Measurements from ENCODE around the gene MSRB3. TPM values are rescaled to one million over a fixed set of nuclear protein-coding genes. Genes with fewer than 3 reads are reported as not detected.

Gene MSRB3
- polyA plus RNA-seq, 1 donor (not counting 4 experiments of a cell fraction or from before 2014, with no cell fraction given), result 12.3 TPM

GRCh38 chr12:65500091-65500900 is 221.8 kb downstream of the MSRB3 start:
- no peak overlapping the region for H3K27ac ChIP-seq (ENCODE audit: control insufficient read depth, insufficient read depth, low read length)
- no peak for TF ChIP-seq CTCF (optimal IDR thresholded peaks at IDR 0.05 in 1 of 3, IDR thresholded peaks at IDR 0.05 in 1 of 3, conservative IDR thresholded peaks at IDR 0.05 in 1 of 3; ENCODE audit: extremely low read depth in 1 of 3, insufficient read depth in 2 of 3, low read length in 3 of 3)
- TF ChIP-seq EZH2 (IDR thresholded peaks at IDR 0.05; ENCODE audit: low read length), result no peak

GRCh38 chr12:65501093-65501621 is 222.7 kb downstream of the MSRB3 start:
- no peak overlapping the region for H3K9ac ChIP-seq (ENCODE audit: control insufficient read depth, extremely low read depth, insufficient read depth, low read length)
- no peak overlapping the region for H3K4me2 ChIP-seq (ENCODE audit: control insufficient read depth, extremely low read depth, insufficient read depth, low read depth, low read length)
- no peaks in the 10 kb centered on the region for H3K9me1 ChIP-seq (ENCODE audit: control insufficient read depth, extremely low read depth, insufficient read depth, low read length)
- H3K4me3 ChIP-seq (ENCODE audit: control insufficient read depth in 2 of 3, extremely low read depth in 1 of 3, insufficient read depth in 2 of 3, low read depth in 1 of 3, low read length in 3 of 3), result no peak overlapping the region
- TF ChIP-seq EZH2 (IDR thresholded peaks at IDR 0.05; ENCODE audit: low read length) (no peak), CTCF (optimal IDR thresholded peaks at IDR 0.05 in 1 of 3, IDR thresholded peaks at IDR 0.05 in 1 of 3, conservative IDR thresholded peaks at IDR 0.05 in 1 of 3; ENCODE audit: extremely low read depth in 1 of 3, insufficient read depth in 2 of 3, low read length in 3 of 3) (no peak)
- DNase-seq (ENCODE audit: low read depth, low spot score) (no peak), FAIRE-seq (no peak)
- H3K9me3 ChIP-seq (ENCODE audit: control insufficient read depth, low read depth, low read length), result no peaks in the 10 kb centered on the region
- H3K36me3 ChIP-seq (ENCODE audit: control insufficient read depth in 2 of 2, extremely low read depth in 1 of 2, insufficient read depth in 2 of 2, low read length in 2 of 2), result no peaks in the 10 kb centered on the region
- no peak overlapping the region for H2AFZ ChIP-seq (ENCODE audit: control insufficient read depth, low read length)
- dilution Hi-C loops (cut with MboI; ENCODE audit: extremely low pct_ligation_motif_present, low sequenced_read_pairs), result no loop called here
- H3K27ac ChIP-seq (ENCODE audit: control insufficient read depth, insufficient read depth, low read length), result no peak overlapping the region
- H3K27me3 ChIP-seq (ENCODE audit: control insufficient read depth, extremely low read depth, insufficient read depth, low read length), result peaks cover 3% of the 10 kb centered on the region
- no peaks in the 10 kb centered on the region for H4K20me1 ChIP-seq (ENCODE audit: control insufficient read depth, extremely low read depth, insufficient read depth, low read length)
- H3K79me2 ChIP-seq (ENCODE audit: control insufficient read depth, insufficient read depth, low read length), result no peaks in the 10 kb centered on the region
- peaks cover 5% of the 10 kb centered on the region for H3K4me1 ChIP-seq (ENCODE audit: control insufficient read depth, extremely low read depth, insufficient read depth, low read length)

More at GRCh38 chr12:65500091-65500900, 221.8 kb downstream of the MSRB3 start:
- no peaks in the 10 kb centered on the region for H3K36me3 ChIP-seq (ENCODE audit: control insufficient read depth in 2 of 2, extremely low read depth in 1 of 2, insufficient read depth in 2 of 2, low read length in 2 of 2)
- dilution Hi-C loops (cut with MboI; ENCODE audit: extremely low pct_ligation_motif_present, low sequenced_read_pairs), result no loop called here
- no peak overlapping the region for H3K4me3 ChIP-seq (ENCODE audit: control insufficient read depth in 2 of 3, extremely low read depth in 1 of 3, insufficient read depth in 2 of 3, low read depth in 1 of 3, low read length in 3 of 3)
- peaks cover 3% of the 10 kb centered on the region for H3K27me3 ChIP-seq (ENCODE audit: control insufficient read depth, extremely low read depth, insufficient read depth, low read length)
- H3K4me1 ChIP-seq (ENCODE audit: control insufficient read depth, extremely low read depth, insufficient read depth, low read length), result peaks cover 7% of the 10 kb centered on the region
- no peaks in the 10 kb centered on the region for H4K20me1 ChIP-seq (ENCODE audit: control insufficient read depth, extremely low read depth, insufficient read depth, low read length)
- no peaks in the 10 kb centered on the region for H3K9me3 ChIP-seq (ENCODE audit: control insufficient read depth, low read depth, low read length)
- no peaks in the 10 kb centered on the region for H3K9me1 ChIP-seq (ENCODE audit: control insufficient read depth, extremely low read depth, insufficient read depth, low read length)
- H3K9ac ChIP-seq (ENCODE audit: control insufficient read depth, extremely low read depth, insufficient read depth, low read length), result no peak overlapping the region
- H2AFZ ChIP-seq (ENCODE audit: control insufficient read depth, low read length), result no peak overlapping the region
- H3K79me2 ChIP-seq (ENCODE audit: control insufficient read depth, insufficient read depth, low read length), result no peaks in the 10 kb centered on the region
- no peak overlapping the region for H3K4me2 ChIP-seq (ENCODE audit: control insufficient read depth, extremely low read depth, insufficient read depth, low read depth, low read length)
- DNase-seq (ENCODE audit: low read depth, low spot score) (no peak), FAIRE-seq (peak; percentile 65)
